ENCODE measurements around the gene RBBP7. TPM values are rescaled to one million over a fixed set of nuclear protein-coding genes. Genes with fewer than 3 reads are reported as not detected.
A peak's percentile ranks its signal among the peaks of the same experiment; 100 is the strongest.

The RBBP7 gene
- total RNA-seq, 1 experiment from 2014 or later, result 103 TPM

GRCh38 chrX:16867947-16868346 is 2.2 kb downstream of the RBBP7 start:
- no peak for DNase-seq (ENCODE audit: low read depth)

DNA sequence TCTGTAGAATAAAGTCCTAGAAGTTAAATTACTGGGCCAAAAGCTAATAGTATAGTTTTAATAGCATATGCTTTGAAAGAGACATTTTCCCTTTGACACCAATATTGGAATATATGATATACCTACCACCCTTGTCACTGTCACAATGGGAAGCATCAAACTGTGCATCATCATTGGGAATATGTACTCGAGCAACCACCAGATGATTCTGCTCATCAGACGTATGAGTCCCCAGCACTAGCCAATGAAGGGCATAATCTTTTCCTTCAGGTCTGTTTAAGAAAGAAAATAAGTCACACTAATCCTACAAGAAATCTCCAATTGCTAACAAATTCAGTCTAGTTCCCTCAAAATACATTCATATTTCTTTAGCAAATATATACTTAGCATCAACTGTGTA is 7.3 kb downstream of the RBBP7 start:
- DNase-seq (ENCODE audit: low read depth), result no peak

DNA sequence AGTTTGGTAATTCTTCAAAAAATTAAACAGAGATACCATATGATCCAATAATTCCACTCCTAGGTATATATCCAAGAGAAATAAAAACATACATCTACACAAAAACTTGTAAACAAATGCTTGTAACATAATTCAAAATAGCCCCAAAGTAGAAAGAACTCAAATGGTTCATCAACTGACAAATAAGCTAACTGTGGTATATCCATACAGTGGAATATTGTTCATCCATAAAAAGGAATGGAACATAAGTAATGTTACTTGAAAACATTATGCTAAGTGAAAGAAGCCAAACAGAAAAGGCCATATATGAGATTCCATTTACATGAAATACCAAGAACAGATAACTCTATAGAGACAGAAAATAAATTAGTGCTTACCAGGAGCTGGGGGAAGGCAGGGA is 13.4 kb downstream of the RBBP7 start:
- DNase-seq (ENCODE audit: low read depth), result no peak

GRCh38 chrX:16856076-16856404 is 14.1 kb downstream of the RBBP7 start:
- peak; percentile 59 for DNase-seq (ENCODE audit: low read depth)

GRCh38 chrX:16855363-16856075 is 14.6 kb downstream of the RBBP7 start:
- DNase-seq (ENCODE audit: low read depth), result no peak

DNA sequence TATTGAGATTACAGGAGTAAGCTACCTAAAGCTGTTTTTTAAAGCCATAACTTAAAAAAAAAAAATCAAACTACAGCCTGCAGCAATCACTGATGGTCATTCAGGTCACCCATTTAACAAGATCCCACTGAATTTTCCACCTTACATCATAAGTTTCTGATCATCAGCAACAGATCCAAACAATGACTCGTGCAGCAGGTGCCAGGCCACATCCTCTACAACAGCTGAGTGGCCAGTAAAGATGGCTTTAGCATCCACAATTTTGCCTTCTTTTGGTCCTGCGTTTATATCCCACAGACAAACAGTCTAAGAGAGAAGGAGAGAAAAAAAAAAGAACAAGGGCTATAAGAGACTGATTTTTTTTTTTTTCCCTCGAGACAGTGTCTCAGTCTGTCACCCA is 16.6 kb downstream of the RBBP7 start:
- no peak for DNase-seq (ENCODE audit: low read depth)

DNA sequence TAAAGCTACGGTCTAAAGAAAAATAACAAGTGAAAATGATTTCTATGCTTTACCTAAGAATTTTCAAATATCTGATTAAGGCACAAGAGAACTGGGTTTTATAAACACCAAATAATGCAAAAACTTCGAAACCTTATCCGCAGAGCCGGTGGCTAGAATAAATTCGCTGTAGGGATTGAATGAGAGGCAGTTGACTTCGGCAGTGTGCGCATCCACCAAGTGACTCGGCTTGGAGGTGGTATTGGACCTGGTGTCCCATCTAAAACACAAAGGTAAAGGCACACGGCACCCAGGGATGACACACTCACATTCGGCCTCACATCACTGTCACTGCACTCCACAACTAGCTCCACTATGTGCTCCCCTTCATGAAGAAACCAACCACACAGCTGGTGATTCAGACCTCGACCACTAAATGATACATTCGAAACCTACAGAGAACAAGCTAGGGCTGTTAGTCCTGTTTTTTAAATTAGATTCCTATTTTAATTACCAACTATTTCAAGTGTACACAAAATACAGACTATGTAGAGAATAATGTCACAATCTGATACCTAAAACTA is 17.5 kb downstream of the RBBP7 start:
- DNase-seq (ENCODE audit: low read depth), result no peak

GRCh38 chrX:16851827-16852226 is 18.3 kb downstream of the RBBP7 start:
- DNase-seq (ENCODE audit: low read depth), result no peak

GRCh38 chrX:16851421-16851820 is 18.7 kb downstream of the RBBP7 start:
- DNase-seq (ENCODE audit: low read depth), result no peak

GRCh38 chrX:16848541-16848940 is 21.6 kb downstream of the RBBP7 start:
- DNase-seq (ENCODE audit: low read depth), result no peak

- no peak for DNase-seq (ENCODE audit: low read depth)
Observed at GRCh38 chrX:16845686-16846085, 24.5 kb downstream of the RBBP7 start.

DNA sequence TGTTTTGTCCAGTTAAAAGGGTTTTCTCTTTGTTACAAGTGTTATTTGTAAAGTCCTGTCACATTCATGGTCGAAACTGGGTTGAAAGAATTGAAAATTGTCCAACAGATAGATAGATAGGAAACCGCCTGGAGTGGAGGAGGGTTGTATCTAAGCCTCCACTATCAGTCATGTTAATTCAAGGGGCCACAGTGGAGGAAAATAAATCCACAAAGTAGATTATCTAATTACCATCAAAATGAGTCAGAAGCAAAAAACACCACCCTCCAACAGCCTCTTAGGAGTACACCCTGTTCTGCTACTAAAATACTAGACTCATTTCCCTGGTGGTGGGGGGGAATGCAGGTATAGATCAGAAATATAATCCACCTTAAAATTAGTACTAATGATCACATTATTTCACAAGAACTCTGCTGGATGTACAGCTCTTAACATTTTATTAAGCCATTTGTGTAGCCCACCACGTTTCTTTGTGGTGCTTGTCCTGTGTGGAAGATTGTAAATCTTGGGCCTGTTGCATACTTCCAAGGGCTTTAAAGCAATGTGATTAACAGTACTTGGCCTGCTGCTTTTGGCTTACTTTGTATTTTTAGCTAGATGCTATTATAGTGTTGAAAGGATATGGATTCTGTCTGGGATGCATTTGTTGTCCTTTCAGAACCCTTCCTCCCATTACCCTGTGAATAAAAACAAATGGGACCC is 26.8 kb downstream of the RBBP7 start:
- DNase-seq (ENCODE audit: low read depth), result no peak

GRCh38 chrX:16842684-16843083 is 27.5 kb downstream of the RBBP7 start:
- no peak for DNase-seq (ENCODE audit: low read depth)

- DNase-seq (ENCODE audit: low read depth), result peak; percentile 38
Observed at GRCh38 chrX:16839852-16840460, 30.2 kb downstream of the RBBP7 start.

GRCh38 chrX:16839219-16839851 is 30.8 kb downstream of the RBBP7 start:
- no peak for DNase-seq (ENCODE audit: low read depth)

DNA sequence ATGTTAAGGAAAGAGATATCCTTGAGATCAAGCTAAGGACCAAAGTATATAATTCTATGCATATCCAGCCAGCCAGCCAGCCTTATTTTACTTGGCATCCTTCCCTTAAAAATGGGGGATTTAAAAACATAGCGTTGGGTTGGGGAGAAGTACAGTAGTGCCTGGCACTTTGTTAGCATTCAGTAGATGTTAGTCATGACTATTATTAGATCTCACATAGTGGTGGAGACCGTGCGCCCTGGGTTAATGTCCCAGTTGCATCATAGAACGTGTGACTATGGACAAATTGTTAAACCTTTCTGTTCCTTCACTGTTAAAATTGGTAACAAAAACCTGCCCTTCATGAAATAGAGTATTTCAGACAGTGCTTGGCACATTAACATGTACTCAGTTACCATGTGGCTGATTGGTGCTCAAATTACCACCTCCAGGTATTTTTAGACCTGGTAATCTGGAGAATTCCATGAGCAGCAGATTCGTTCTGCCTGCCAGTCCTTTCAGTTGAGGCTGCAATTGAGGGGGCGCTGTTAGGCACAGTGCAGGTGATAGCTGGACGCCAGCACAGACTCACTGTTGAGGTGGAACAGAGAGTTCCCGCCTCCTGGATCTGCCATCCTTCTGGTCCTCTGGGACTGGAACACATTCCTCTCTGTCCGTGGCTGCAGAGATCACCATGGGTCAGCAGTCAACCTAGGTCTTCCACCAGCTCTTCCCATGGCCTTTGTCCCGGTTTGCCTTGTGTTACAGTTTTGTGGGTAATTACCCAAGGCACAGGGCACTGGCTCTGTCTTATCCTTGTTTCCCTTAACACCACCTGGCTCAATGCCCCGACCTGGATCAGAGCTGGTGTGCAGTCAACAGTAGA is 31.7 kb downstream of the RBBP7 start:
- peak; percentile 42 for DNase-seq (ENCODE audit: low read depth)

DNA sequence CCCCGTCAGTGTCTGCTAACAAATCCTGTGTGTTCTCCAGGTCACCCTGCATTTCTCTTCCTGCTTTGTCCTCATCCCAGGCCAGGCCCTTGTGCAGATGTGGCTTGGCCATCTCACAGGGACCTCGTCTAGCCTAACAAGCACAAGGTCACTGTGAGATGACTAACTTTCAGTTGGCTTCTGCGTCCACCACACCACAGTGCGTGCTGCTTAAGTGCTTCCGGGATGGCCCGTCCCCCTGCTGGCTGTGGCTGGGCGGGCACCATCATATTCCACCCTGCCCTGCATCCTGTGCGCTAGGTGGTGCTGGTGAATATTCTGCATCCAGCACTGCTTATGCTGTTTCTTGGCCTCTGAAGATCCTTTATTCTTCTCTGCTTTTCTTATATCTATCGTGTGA is 33.8 kb downstream of the RBBP7 start:
- DNase-seq (ENCODE audit: low read depth), result peak; percentile 53

DNA sequence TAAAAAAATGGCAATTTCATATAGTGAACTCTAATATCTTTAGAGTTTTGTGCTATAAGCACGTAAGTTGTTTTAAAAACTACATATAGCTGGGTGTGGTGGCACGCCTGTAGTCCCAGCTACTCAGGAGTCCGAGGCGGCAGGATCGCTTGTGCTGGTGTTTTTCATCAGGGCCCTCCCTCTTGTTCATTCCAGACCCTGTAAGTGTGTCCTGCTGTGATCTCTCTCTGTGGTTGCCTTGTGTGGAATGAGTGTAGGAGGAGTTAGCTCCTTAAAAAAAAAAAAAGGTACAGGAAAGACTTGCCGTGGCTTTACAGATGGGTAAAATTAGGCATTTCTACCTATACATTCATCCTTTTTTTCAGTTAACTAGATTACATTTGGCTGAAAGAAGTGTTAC is 35.4 kb downstream of the RBBP7 start:
- no peak for DNase-seq (ENCODE audit: low read depth)

GRCh38 chrX:16832301-16832700 is 37.9 kb downstream of the RBBP7 start:
- DNase-seq (ENCODE audit: low read depth), result no peak

GRCh38 chrX:16828124-16828908 is 41.8 kb downstream of the RBBP7 start:
- DNase-seq (ENCODE audit: low read depth), result peak; percentile 22

DNA sequence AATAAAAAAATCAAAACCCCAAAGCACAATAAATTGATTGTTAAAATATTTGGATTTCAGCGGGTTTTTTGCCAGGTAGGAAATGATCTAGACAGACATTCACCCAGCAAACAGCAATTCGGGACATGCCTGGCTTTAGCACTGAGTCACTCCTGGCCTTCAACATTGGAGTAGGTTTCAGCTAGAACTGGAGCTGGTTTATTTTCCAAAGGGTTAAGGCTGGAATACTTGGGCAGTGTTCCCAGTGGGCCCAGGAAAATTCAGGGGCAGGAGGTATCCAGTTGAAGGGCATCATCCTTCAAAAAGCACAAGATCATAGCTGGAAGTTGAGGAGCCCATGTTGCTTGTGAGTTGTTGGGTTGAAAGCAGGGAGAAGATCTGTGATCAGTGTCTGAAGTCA is 42.9 kb downstream of the RBBP7 start:
- DNase-seq (ENCODE audit: low read depth), result peak; percentile 21
